H9 (cell line): ENCODE measurements around the gene SERTM2. TPM values are rescaled to one million over a fixed set of nuclear protein-coding genes. Genes with fewer than 3 reads are reported as not detected.

ENCODE experiments used
- DNase-seq: peaks from one replicate; pipeline ENCODE4 v3.0.0-alpha.2; 2017
- H2AFZ ChIP-seq: one replicate; pipeline ENCODE4 v1.6.1; 2013; ENCODE audit warnings: mild to moderate bottlenecking, low read length, control low read depth, moderate library complexity
- H2AK5ac ChIP-seq: 2 replicates; pipeline ENCODE4 v1.6.1; 2013; ENCODE audit warnings: low read length, control low read depth, mixed read lengths; ENCODE audit not compliant: insufficient read length
- H2BK120ac ChIP-seq: one replicate; pipeline ENCODE4 v1.6.1; 2013; ENCODE audit warnings: low read depth, mild to moderate bottlenecking, low read length, control low read depth, inconsistent platforms; ENCODE audit not compliant: poor library complexity, severe bottlenecking
- H2BK12ac ChIP-seq: 2 replicates; pipeline ENCODE4 v1.6.1; 2013; ENCODE audit warnings: low read length, control low read depth, mixed read lengths, low read depth; ENCODE audit not compliant: insufficient read length
- H2BK15ac ChIP-seq: 2 replicates; pipeline ENCODE4 v1.6.1; 2013; ENCODE audit warnings: low read depth, low read length, control low read depth
- H2BK20ac ChIP-seq: one replicate; pipeline ENCODE4 v1.6.1; 2013; ENCODE audit warnings: low read depth, mild to moderate bottlenecking, low read length, control low read depth, inconsistent platforms; ENCODE audit not compliant: poor library complexity, severe bottlenecking
- H2BK5ac ChIP-seq: 2 replicates; pipeline ENCODE4 v1.6.1; 2013; ENCODE audit warnings: low read length, control low read depth, mixed read lengths; ENCODE audit not compliant: insufficient read length
- H3K14ac ChIP-seq: 2 replicates; pipeline ENCODE4 v1.6.1; 2013; ENCODE audit warnings: low read length, control low read depth; ENCODE audit not compliant: insufficient read depth
- H3K18ac ChIP-seq: 2 replicates; pipeline ENCODE4 v1.6.1; 2013; ENCODE audit warnings: low read depth, mild to moderate bottlenecking, mixed read lengths, low read length, control low read depth; ENCODE audit not compliant: insufficient read length
- H3K23ac ChIP-seq: 2 replicates; pipeline ENCODE4 v1.6.1; 2013; ENCODE audit warnings: low read length, control low read depth, mixed read lengths, low read depth; ENCODE audit not compliant: insufficient read length
- H3K23me2 ChIP-seq: 2 replicates; pipeline ENCODE4 v1.6.1; 2013; ENCODE audit warnings: low read depth, mild to moderate bottlenecking, mixed read lengths, low read length, control low read depth; ENCODE audit not compliant: insufficient read length, poor library complexity, severe bottlenecking
- H3K27ac ChIP-seq: 2 replicates; pipeline ENCODE4 v1.5.1; 2013; ENCODE audit warnings: low read length, control low read depth, mixed read lengths, low read depth; ENCODE audit not compliant: insufficient read length
- H3K27me3 ChIP-seq: 2 replicates; pipeline ENCODE4 v1.6.1; 2013; ENCODE audit warnings: low read length, control low read depth, inconsistent platforms; ENCODE audit not compliant: insufficient read depth
- H3K4ac ChIP-seq: 2 replicates; pipeline ENCODE4 v1.6.1; 2013; ENCODE audit warnings: low read depth, mild to moderate bottlenecking, control low read depth, inconsistent platforms, low read length, moderate library complexity
- H3K4me1 ChIP-seq: 2 replicates; pipeline ENCODE4 v1.6.1; 2013; ENCODE audit warnings: low read length, control low read depth, inconsistent platforms; ENCODE audit not compliant: insufficient read depth
- H3K4me2 ChIP-seq: 2 replicates; pipeline ENCODE4 v1.6.1; 2013; ENCODE audit warnings: low read length, control low read depth, mixed read lengths; ENCODE audit not compliant: insufficient read length, insufficient read depth
- H3K56ac ChIP-seq: 2 replicates; pipeline ENCODE4 v1.6.1; 2013; ENCODE audit warnings: low read depth, mild to moderate bottlenecking, mixed read lengths, low read length, control low read depth; ENCODE audit not compliant: insufficient read length
- H3K79me1 ChIP-seq: 2 replicates; pipeline ENCODE4 v1.6.1; 2013; ENCODE audit warnings: low read depth, mild to moderate bottlenecking, moderate library complexity, low read length, control low read depth, inconsistent platforms; ENCODE audit not compliant: insufficient read depth, poor library complexity, severe bottlenecking
- H3K79me2 ChIP-seq: 2 replicates; pipeline ENCODE4 v1.6.1; 2013; ENCODE audit warnings: low read length, control low read depth, inconsistent platforms; ENCODE audit not compliant: insufficient read depth
- H3K9ac ChIP-seq: 2 replicates; pipeline ENCODE4 v1.6.1; 2013; ENCODE audit warnings: low read length, control low read depth, mixed read lengths; ENCODE audit not compliant: insufficient read length; ENCODE audit errors: extremely low read depth
- H3K9me3 ChIP-seq: one replicate; pipeline ENCODE4 v1.6.1; 2013; ENCODE audit warnings: low read depth, low read length, inconsistent platforms; ENCODE audit not compliant: control insufficient read depth
- H3T11ph ChIP-seq: one replicate; pipeline ENCODE4 v1.6.1; 2013; ENCODE audit warnings: mild to moderate bottlenecking, low read length, control low read depth, inconsistent platforms
- H4K20me1 ChIP-seq: one replicate; pipeline ENCODE4 v1.6.1; 2013; ENCODE audit not compliant: control insufficient read depth, insufficient read length, insufficient read depth
- H4K5ac ChIP-seq: 2 replicates; pipeline ENCODE4 v1.6.1; 2013; ENCODE audit warnings: low read depth, mild to moderate bottlenecking, mixed read lengths, low read length, control low read depth; ENCODE audit not compliant: insufficient read length
- H4K8ac ChIP-seq: replicated peaks from 2 replicates; pipeline ENCODE4 v1.6.1; 2013; ENCODE audit warnings: low read length, control low read depth, mixed read lengths, low read depth; ENCODE audit not compliant: insufficient read length
- H4K91ac ChIP-seq: 2 replicates; pipeline ENCODE4 v1.6.1; 2013; ENCODE audit warnings: low read depth, mild to moderate bottlenecking, moderate library complexity, mixed read lengths, low read length, control low read depth; ENCODE audit not compliant: insufficient read length
- H3K27ac Mint-ChIP-seq, 3 experiments: 2 replicates in 2 of 3; 3 replicates in 1 of 3; pipeline ENCODE4 v1.8.0; 2020 to 2021; ENCODE audit warnings: mixed read lengths in 3 of 3, mild to moderate bottlenecking in 1 of 3, moderate library complexity in 1 of 3
- H3K27me3 Mint-ChIP-seq: 2 replicates; pipeline ENCODE4 v1.8.0; 2021; ENCODE audit warnings: low read depth, mild to moderate bottlenecking, moderate library complexity, mixed read lengths
- H3K36me3 Mint-ChIP-seq, 3 experiments: 2 replicates in 2 of 3; 3 replicates in 1 of 3; pipeline ENCODE4 v1.8.0; 2020 to 2021; ENCODE audit warnings: low read depth in 3 of 3, mixed read lengths in 3 of 3; ENCODE audit not compliant: insufficient read depth in 1 of 3
- H3K4me1 Mint-ChIP-seq, 2 experiments: 2 replicates each; pipeline ENCODE4 v1.8.0; 2020; ENCODE audit warnings: mixed read lengths in 2 of 2
- H3K4me3 Mint-ChIP-seq, 2 experiments: 2 replicates in 1 of 2; 3 replicates in 1 of 2; pipeline ENCODE4 v1.8.0; 2020 to 2021; ENCODE audit warnings: mild to moderate bottlenecking in 2 of 2, mixed read lengths in 2 of 2, moderate library complexity in 1 of 2
- H3K9me3 Mint-ChIP-seq, 2 experiments: 2 replicates in 1 of 2; 3 replicates in 1 of 2; pipeline ENCODE4 v1.8.0; 2020; ENCODE audit warnings: mild to moderate bottlenecking in 2 of 2, mixed read lengths in 2 of 2, moderate library complexity in 1 of 2
- CTCF ChIP-seq: fragments of 200-600 bp; sonication (generic); conservative IDR thresholded peaks from 3 replicates; pipeline ENCODE4 v1.8.0; 2021; ENCODE audit warnings: antibody characterized with exemption, mild to moderate bottlenecking
- WGBS: extraction: QIAGEN DNeasy Blood & Tissue Kit; methylation state at CpG from one replicate; pipeline ENCODE4 v1.1.7; 2013; ENCODE audit warnings: missing lambda C conversion rate, low lambda C conversion rate, mixed read lengths; ENCODE audit not compliant: insufficient read length; ENCODE audit errors: extremely low coverage; 5-methylcytosine and 5-hydroxymethylcytosine counted together
- total RNA-seq: library from RNA; stranded (reverse); gene quantifications from 2 replicates; pipeline ENCODE4 v1.2.1, GENCODE V29; 2021

The SERTM2 gene
- total RNA-seq, 1 experiment from 2014 or later = 0.22 TPM

GRCh38 chrX:111505783-111506182 is 5.7 kb upstream of the SERTM2 start:
- H3K56ac ChIP-seq = no peak overlapping the region
- H3K23ac ChIP-seq = no peak overlapping the region
- Mint-ChIP-seq H3K4me1 (peaks cover under 1 to 1% of the 10 kb centered on the region in 2 experiments; a peak in 3 of 4 replicates), H3K9me3 (no peaks in the 10 kb centered on the region), H3K27ac (no peak overlapping the region), H3K4me3 (no peak overlapping the region), H3K36me3 (no peaks in the 10 kb centered on the region), H3K27me3 (no peaks in the 10 kb centered on the region)
- H3K9ac ChIP-seq = no peak overlapping the region
- H3K4me1 ChIP-seq = no peaks in the 10 kb centered on the region; the same call in 1 of the 2 replicates
- TF ChIP-seq CTCF = no peak
- no peak overlapping the region for H2AK5ac ChIP-seq
- no peak overlapping the region for H2BK120ac ChIP-seq
- no peaks in the 10 kb centered on the region for H3K27me3 ChIP-seq
- H2BK5ac ChIP-seq = no peak overlapping the region
- H4K8ac ChIP-seq = no peak overlapping the region
- no peak overlapping the region for H2BK12ac ChIP-seq
- no peak for DNase-seq
- no peaks in the 10 kb centered on the region for H3K23me2 ChIP-seq
- H3K79me2 ChIP-seq = no peaks in the 10 kb centered on the region
- H2BK15ac ChIP-seq = no peak overlapping the region
- H3K4me2 ChIP-seq = no peak overlapping the region
- H3K18ac ChIP-seq = no peak overlapping the region
- H2AFZ ChIP-seq = no peak overlapping the region
- no peak overlapping the region for H3T11ph ChIP-seq
- no peak overlapping the region for H3K14ac ChIP-seq
- no peak overlapping the region for H4K5ac ChIP-seq
- no peak overlapping the region for H4K91ac ChIP-seq
- H3K9me3 ChIP-seq = no peaks in the 10 kb centered on the region
- H2BK20ac ChIP-seq = no peak overlapping the region
- H3K4ac ChIP-seq = no peak overlapping the region
- no peak overlapping the region for H3K27ac ChIP-seq
- no peaks in the 10 kb centered on the region for H4K20me1 ChIP-seq
- WGBS = no CpG with 5 or more reads among the region's 2 CpGs
- no peaks in the 10 kb centered on the region for H3K79me1 ChIP-seq
